ENCODE results near the gene IMMP2L. TPM values are rescaled to one million over a fixed set of nuclear protein-coding genes. Genes with fewer than 3 reads are reported as not detected.
"Not testable (repeated sequence)": the region's sequence is repeated elsewhere in the genome, so short reads cannot be mapped to it uniquely, and the experiment has no call there.

IMMP2L gene
- total RNA-seq, 2 experiments from 2014 or later = 14.7 to 15.1 TPM

DNA sequence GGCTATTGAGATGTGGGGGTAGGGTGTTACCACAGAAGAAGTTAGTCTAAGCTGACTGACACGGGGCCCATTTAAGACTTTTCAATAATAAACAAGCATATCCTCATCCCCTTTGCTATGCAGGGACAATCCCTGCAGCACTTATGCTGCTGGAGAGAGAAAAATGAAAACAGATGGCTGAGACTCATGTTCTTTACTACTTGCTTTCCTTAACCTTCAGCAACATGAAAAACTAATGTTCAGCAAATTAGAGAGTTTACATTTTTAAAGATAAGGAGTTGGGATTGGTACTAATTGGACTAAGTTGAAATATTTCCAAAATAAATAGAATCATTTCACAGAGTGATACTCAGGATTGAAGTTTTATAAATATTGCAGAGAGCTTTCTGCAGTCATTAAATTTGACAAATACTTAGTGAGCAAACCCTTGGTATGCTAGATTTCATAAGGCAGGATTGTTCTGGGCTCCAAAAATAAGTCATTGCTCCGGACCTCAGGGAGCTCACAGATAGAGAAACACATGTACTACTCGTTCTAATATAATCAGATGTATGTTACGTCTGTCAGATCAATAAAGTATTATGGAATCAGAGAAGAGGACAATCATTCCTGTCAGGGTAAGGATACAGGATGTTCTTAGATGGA, 618.5 kb downstream of the IMMP2L start:
- ChIA-PET CTCF (no interaction called here), POLR2A (no interaction called here)

DNA sequence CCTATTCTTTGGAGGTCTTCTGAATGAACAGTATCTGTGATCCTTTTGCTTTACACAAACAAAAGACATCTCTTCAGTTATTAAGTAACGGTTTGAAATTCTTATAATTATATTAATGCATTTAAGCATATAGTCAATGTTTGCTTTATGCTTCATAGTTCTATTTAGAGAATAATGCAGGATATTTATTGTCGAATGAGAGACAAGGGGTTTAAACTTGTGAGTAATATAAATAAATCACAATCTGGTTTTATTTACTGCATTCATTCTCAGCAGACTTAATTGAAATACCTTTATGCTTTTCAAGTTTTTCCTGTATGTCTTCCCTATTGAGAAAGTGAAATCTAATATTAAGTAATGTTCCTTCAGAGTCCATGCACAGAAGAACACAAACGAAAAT, 620.9 kb downstream of the IMMP2L start:
- CTCF ChIA-PET = no interaction called here
- POLR2A ChIA-PET = no interaction called here

DNA sequence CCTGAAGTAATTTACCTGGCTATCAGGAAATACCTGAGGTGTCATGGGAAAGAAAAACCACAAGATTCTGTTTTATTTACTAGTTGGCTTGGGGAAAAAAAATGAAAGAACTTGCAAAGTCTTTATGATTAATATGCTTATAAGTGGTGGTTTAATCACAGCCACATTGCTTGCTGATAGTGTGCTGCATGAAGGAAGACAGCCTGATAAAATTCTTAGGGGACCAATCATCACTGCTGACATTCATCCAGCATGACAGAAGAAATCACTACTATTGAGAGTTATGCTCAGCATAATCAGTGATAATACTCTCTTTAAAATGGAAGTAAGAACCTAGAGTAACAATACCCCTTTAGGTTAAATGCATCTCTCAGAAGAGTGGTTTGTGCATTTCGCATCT, 621.5 kb downstream of the IMMP2L start:
- ChIA-PET POLR2A (no interaction called here), CTCF (no interaction called here)

DNA sequence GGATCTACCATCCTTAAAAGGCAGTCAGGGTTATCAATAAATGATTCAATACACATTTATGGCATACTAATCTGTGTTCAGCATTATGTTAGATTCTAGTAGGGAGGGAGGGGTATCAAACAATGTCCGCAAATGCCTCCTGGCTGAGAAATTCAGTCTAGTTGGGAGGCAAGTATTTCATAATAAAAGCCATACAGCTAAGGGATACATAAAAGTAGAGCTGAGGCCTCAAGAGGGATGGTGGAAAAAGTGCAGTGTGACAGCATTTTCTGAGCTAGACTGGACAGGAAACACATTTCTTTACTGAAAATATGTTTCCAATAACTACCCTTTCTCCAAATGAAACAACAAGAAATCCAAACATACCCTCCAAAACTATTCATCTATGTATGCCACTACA, 624.1 kb downstream of the IMMP2L start:
- POLR2A ChIA-PET = no interaction called here
- CTCF ChIA-PET = no interaction called here

DNA sequence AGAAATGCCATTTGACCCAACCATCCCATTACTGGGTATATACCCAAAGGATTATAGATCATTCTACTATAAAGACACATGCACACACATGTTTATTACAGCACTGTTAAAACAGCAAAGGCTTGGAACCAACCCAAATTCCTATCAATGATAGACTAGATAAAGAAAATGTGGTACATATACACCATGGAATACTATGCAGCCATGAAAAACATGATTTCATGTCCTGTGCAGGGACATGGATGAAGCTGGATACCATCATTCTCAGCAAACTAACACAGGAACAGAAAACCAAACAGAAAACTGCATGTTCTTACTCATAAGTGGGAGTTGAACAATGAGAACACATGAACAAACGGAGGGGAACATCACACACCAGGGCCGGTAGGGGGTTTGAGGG, 625.6 kb downstream of the IMMP2L start:
- CTCF ChIA-PET, POLR2A ChIA-PET: not testable (repeated sequence)

DNA sequence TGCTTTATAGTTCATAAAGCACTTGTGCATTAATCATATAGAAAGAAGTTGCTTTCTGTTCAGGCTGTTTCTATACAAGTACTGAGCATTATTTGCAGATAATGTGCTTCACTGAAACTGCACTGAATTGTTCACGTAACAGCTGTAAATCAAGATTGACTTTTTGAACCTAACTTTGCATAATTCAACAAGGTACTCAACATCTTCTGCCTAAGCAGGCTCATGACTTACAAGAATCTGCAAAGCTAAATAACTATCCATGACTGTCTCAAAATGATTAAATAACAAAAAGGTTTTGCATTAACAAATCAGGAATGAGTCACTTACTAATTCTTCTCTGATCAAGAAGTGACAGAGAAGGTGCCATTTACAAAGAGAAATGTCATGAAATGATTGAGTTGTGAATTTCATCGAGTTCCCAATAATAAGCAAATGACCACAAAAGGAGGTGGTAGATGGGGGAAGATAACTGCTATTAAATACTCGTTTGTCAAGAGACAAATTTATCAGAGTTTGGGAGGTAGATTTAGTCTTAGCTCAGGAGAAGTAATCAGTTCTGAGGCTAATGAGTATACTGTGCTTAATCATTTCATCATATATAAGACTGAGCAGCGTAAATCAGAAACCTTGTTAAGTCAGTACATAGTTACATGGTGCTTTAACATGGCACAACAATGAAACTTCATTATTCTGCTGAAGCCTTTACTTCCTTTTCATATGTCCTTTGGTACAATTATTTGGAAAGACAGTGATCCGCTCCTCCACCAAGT, 632.6 kb downstream of the IMMP2L start:
- ChIA-PET CTCF (interaction anchor here (0.7 kb wide), 1 partner anchor 156 kb away, joined by 3 read pairs; no protein-coding TSS in a partner anchor), POLR2A (no interaction called here)

DNA sequence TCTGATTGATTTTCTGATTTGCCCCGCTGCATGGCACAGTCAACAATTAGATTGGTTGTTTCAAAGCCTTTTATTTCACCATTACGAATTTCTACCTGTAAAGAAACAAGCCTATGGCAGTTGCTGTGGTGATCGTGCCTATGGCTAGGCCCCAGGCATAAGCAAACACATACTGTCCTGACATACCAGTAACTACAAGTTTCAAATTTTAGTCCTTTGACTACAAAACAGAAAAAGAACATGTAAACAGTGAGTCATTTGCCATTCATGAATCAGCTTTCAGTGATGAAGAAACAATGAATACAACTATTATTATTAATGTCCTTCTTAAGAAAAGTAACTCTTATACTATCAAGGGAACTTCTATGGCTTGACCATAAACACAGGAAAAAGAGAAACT, 639.4 kb downstream of the IMMP2L start:
- POLR2A ChIA-PET = no interaction called here
- CTCF ChIA-PET = no interaction called here

DNA sequence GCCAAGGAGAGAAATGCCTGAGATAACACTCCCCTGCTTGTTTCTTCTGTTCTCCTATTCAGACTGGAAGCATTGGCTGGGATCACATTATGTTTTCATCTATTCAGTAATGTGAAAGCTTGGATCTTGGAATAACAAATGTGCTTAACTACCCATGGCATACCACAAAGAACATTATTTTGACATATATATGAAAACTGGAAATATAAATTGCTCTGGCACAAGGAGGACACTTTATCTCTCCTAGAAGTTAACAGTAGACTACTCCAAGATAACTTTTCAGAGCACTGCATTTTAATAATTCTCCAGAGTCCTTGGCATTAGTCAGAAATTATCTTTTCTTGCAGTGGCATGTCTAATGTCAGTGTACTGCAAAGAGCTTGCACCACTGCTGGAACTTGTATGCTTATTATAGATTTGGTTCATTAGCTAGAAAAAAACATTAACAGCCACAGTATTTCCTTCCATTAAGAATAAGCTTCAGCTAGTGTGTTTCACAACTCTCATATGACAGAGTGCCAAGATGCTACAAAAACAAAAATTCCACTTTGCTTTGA, 640.6 kb downstream of the IMMP2L start:
- POLR2A ChIA-PET = no interaction called here
- CTCF ChIA-PET = interaction anchor here (0.9 kb wide), 1 partner anchor 11 kb away, joined by 3 read pairs; no protein-coding TSS in a partner anchor

DNA sequence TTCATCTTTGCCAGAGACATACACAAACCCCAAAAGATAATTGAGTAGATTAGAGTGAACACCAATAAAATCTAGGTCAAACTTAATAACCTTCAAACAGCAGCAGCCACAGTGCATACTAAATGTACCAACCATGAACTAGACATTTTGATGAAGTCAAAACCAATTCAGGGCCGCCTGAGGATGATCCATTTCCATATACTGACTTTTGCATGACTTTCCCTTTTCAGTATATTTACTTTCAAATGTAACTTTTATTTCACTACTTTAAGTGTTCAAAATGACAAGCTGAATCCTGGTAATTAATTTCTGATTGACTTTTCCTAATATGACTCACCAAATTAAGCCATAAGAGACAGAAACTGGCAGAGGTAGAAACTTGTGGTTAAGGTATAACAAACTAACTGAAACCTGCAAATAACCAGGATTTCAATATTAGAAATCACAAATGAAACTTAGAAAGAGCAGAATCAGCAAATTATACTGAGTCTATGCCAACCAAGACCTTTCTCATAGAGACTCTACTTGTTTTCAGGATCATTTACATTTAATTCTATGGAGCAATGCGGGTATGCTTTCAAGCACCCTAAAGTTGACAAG, 643.2 kb downstream of the IMMP2L start:
- POLR2A ChIA-PET = no interaction called here
- CTCF ChIA-PET = no interaction called here

DNA sequence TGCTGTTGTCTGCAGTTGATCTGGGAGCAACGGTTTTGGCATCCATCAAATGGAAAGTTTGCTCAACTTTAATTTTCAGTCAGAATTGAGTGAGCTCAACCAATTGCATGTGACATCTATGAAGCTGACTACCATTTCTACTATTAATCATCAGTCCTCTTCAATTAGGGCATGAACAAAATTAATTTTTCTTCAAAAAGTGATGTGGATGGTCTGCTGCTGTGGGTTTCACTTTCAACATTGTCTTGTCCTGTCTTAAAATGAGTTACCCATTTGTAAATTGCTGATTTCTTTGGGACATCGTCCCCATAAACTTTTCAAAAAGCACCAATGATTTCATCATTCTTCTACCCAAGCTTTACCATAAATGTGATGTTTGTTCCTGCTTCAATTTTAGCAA, 648.0 kb downstream of the IMMP2L start:
- CTCF ChIA-PET = no interaction called here

DNA sequence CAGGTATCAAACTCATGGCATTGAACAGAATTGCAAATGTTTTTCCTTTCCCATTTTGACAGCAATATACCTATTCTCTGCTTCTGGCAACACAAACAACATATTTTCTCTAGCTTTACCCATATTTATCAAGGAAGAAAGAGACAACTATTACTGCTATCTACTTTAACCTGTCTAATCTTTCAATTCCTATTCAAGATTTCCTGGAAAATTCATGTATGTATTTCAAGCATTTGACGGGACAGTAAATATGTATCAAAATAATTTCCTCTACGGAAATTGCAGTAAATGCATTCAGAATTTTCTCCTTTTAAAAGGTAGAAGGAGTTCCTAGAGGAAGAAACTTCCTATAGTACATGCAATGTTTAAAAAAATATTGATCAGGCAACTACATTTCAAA, 650.7 kb downstream of the IMMP2L start:
- ChIA-PET CTCF (no interaction called here), POLR2A (no interaction called here)

More for the DNA sequence above, 648.0 kb downstream of the IMMP2L start:
- POLR2A ChIA-PET = no interaction called here

DNA sequence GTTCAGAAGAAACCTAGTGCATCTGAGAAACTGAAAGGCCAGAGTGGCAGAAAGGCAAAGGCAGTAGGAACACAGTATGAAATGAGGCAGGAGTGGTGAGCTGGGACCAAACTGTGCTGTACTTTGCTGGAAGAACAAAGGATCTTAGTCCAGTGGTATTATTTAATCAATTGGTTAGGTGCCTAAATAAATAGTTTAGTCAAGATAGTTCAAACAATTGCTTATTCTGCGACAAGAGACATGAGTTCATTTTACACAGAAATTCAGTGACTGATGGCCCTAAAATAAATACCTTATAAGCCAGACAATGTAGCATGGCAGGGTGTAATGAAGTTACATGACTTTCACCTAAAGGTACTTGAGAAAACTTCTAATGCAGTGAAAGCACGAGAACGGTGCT, 653.2 kb downstream of the IMMP2L start:
- CTCF ChIA-PET = no interaction called here

DNA sequence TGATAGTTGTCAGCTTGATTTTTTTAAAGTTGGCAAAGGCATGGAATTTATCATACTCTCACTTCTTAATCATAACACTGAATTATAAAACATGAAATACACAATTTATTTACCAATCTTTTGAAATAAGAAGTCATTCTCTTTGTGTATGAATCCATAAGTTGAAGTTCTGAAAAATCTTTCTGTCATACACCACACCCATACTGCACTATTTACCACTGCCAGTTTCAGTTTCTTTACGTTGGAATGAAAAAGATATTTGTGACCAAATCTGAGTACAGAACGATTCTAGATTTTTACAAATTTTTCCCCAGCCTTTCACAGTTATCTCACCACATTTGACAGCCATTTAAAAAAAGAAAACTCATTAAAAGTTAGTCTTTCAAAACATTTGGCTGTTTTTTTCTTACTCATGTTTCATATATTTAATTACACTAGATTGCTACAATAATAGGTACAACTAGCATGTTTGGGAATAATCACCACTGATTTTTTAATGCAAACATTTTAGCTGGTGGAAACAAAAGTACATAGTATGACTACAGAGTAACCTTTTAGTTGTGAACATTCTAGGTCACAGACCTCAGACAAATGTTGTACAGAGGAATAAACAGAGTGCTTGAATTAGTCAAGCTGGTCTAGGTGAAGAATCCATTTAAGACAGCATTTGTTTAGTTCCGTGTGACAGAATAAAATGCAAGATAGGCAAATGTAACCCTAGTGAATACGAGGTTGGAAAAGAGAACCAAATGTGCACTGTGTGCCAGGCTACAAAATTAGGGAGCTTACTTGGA, 656.3 kb downstream of the IMMP2L start:
- POLR2A ChIA-PET = interaction anchor here (0.6 kb wide), 1 partner anchor 15 kb away, joined by 7 read pairs; no protein-coding TSS in a partner anchor
- CTCF ChIA-PET = no interaction called here

More for the DNA sequence above, 653.2 kb downstream of the IMMP2L start:
- POLR2A ChIA-PET = no interaction called here

DNA sequence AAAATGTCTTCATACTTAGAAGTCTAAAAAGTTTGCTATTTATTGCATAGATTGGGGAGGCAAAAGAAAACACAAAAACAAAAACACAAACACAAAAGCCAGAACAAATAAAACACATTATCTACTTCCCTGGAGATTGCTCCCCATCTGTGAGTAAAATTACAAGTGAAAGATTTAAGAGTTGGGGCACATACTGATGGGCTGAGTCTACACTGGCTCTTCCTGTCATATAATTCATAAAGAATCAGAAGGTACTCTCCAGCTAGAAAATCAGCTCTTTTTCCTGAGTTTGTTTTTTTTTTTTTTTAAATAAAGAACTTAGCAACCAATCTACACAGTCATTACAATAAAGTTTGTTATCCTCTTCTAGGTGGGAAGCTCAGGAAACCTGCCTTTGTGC, 663.8 kb downstream of the IMMP2L start:
- CTCF ChIA-PET = no interaction called here

DNA sequence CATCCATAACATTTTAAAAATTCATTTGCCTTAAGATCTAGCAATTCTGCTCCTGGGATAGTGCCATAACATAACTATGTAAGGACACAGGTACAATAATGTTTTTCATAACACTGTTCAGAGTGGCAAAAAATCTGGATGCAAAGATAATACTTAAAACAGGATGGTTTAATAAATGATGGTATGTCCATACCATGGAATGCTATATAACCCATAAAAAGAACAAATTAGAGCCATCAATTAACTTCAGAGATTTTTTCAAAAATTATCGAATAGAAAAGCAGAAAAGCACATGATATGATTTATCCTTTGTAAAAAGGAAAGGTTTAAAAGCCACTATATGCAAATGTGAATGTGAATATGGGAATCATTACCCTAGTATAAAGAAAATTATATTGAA, 664.8 kb downstream of the IMMP2L start:
- CTCF ChIA-PET = no interaction called here
- POLR2A ChIA-PET = no interaction called here

More for the DNA sequence above, 663.8 kb downstream of the IMMP2L start:
- POLR2A ChIA-PET = no interaction called here

DNA sequence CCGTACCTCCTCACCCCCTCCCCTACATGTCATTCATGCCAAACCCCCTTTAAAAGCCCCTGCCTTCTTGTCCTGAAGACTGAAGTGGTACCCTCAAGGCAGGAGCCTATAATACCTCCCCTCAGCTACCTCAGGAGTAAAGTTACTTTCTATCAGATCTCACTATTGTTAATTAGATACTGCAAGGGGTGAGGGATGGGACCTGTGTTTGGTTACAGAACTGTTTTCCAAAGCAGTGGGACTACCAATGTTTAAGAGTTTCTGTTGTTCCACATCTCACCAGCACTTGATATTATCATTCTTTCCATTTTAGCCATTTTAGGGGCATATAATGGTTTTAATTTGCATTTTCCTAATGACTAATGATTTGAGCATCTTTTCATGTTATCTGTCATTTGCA, 668.2 kb downstream of the IMMP2L start:
- POLR2A ChIA-PET = no interaction called here
- CTCF ChIA-PET = no interaction called here

DNA sequence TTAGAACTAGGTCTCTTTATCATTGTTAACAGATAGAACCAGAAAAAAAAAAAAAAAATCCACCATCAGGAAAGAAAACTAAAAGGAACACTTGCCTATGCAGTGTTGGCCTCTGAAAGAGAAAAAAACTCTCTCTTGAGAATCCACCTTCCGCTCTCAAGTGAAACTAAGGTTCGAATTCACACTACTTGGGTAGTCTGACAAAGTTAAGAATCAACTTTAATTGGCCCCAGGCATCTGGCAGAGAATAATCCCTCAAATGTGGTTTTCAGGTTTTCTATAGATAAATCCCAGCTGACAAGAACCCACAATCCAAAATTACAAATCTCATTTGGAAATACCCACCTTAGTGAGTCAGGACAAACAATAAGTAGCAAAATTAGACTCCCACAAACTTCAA, 671.1 kb downstream of the IMMP2L start:
- CTCF ChIA-PET = no interaction called here
- POLR2A ChIA-PET = interaction anchor here (0.7 kb wide), 1 partner anchor 15 kb away, joined by 7 read pairs; no protein-coding TSS in a partner anchor

DNA sequence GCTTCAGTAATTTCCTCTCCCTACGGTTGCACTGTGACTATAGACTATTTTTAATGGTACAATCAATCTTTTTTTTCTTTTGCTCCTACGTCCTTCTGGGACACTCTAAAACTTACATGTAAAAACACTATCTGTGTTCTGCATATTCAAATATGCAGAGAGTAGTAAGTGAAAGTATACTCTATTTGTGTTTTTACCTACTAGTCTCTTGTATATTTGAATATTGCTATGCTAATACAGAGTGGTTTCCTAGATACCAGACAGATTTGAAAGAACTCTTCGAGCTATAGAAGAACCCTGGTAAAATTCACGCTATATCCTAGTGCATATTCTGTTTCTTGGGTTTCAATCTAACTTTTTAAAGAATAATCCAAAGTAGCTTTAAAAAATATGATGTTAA, 672.2 kb downstream of the IMMP2L start:
- CTCF ChIA-PET = no interaction called here
- POLR2A ChIA-PET = no interaction called here

DNA sequence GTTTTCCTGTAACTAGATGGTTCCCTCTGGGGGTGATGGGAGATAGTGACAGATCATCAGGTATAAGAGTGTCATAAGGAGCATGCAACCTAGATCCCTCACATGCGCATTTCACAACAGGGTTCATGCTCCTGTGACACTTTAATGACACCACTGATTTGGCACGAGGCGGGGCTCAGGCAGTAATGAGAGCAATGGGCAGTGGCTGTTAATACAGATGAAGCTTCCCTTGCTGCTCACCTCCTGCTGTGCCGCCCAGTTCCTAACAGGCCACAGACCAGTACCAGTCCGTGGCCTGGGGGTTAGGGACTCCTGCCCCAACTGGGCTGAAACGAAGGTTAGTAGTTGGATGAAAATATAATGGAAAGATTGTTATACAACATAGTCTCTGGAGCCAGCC, 673.0 kb downstream of the IMMP2L start:
- ChIA-PET POLR2A (no interaction called here), CTCF (no interaction called here)

DNA sequence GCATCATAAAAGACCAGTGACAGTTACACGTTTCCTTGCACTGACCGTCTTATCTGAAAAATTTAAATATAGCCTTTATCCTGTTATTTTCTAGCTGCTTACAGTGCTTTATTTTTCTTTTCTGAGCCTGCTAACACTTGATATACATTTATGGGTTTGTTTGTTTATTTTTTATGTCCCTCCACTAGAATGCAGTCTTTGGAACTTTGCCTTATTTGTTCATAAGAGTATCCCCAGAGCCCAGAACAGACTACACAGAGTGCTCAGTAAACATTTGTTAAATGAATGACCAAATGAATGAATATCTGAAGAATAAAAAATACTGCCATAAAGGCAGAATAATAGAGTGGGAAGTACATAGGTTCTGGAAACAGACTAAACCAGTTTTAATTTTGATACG, 673.7 kb downstream of the IMMP2L start:
- ChIA-PET POLR2A (no interaction called here), CTCF (no interaction called here)

Data from activated CD8-positive, alpha-beta memory T cell treated with anti-CD3 and anti-CD28 coated beads for 36 hours (primary cell).